ENCODE measurements around the gene MZF1.

Gene MZF1

GRCh38 chr19:58538257-58539168 lies 34.6 kb downstream of the MZF1 start:
- DNase-seq: no peak

- no peak for DNase-seq
Measured at GRCh38 chr19:58536852-58537798, 36.0 kb downstream of the MZF1 start.

GRCh38 chr19:58535857-58536256 lies 37.3 kb downstream of the MZF1 start:
- DNase-seq: no peak

- no peak for DNase-seq
Measured at GRCh38 chr19:58531034-58531840, 41.9 kb downstream of the MZF1 start.

GRCh38 chr19:58529405-58529804 lies 43.7 kb downstream of the MZF1 start:
- DNase-seq: no peak

- DNase-seq: no peak
Measured at GRCh38 chr19:58522709-58523108, 50.4 kb downstream of the MZF1 start.

- no peak for DNase-seq
Measured at GRCh38 chr19:58521651-58522050, 51.5 kb downstream of the MZF1 start.

GRCh38 chr19:58520257-58520599 lies 52.9 kb downstream of the MZF1 start:
- no peak for DNase-seq

GRCh38 chr19:58519355-58520256 lies 53.5 kb downstream of the MZF1 start, which contains the start of gene ZBTB45:
Gene ZBTB45, minus strand, starts transcription at chr19:58519810. Its CDS starts 2,137 bp downstream, at chr19:58517673.
- peak; percentile 97 for DNase-seq

GRCh38 chr19:58519087-58519354 lies 54.1 kb downstream of the MZF1 start:
- DNase-seq: peak; percentile 33

- DNase-seq: no peak
Measured at GRCh38 chr19:58518256-58519086, 54.7 kb downstream of the MZF1 start.

- no peak for DNase-seq
Measured at GRCh38 chr19:58516964-58517833, 55.9 kb downstream of the MZF1 start.

GRCh38 chr19:58516246-58516836 lies 56.8 kb downstream of the MZF1 start:
- no peak for DNase-seq

- DNase-seq: no peak
Measured at GRCh38 chr19:58515259-58515658, 57.9 kb downstream of the MZF1 start.

GRCh38 chr19:58514564-58515022 lies 58.5 kb downstream of the MZF1 start:
- no peak for DNase-seq

GRCh38 chr19:58513694-58514563 lies 59.2 kb downstream of the MZF1 start:
- DNase-seq: peak; percentile 37

GRCh38 chr19:58513213-58513693 lies 59.9 kb downstream of the MZF1 start:
- no peak for DNase-seq
